Uterus (tissue), 2 donors: ENCODE data around the gene SDCCAG8.

Source experiments
- CTCF ChIP-seq, 4 experiments: fragments of 200-600 bp in 2 of 4; fragments of 450-650 bp in 2 of 4; sonication (generic) in 2 of 4; IDR thresholded peaks; one replicate each; pipeline ENCODE4 v1.5.1; 2016 to 2019; ENCODE audit warnings: antibody characterized with exemption in 4 of 4, mild to moderate bottlenecking in 2 of 4, moderate library complexity in 1 of 4
- POLR2A ChIP-seq, 2 donors: fragments of 450-650 bp; IDR thresholded peaks; one replicate each; pipeline ENCODE4 v1.6.1; 2016; ENCODE audit warnings: antibody characterized with exemption in 2 of 2, mild to moderate bottlenecking in 1 of 2, moderate library complexity in 1 of 2

GRCh38 chr1:243535014-243535413 lies 279.2 kb downstream of the SDCCAG8 start:
- TF ChIP-seq CTCF (IDR thresholded peaks at IDR 0.05) (no peak), POLR2A (IDR thresholded peaks at IDR 0.05) (no peak)
